GM18870 (cell line): ENCODE measurements around the gene MAML2.

Experiments used
- ATAC-seq: cut with Tn5 transposase; IDR thresholded peaks from one replicate; pipeline ENCODE4 v1.9.1; 2021; ENCODE audit warnings: moderate library complexity; ENCODE audit not compliant: unreplicated experiment

The MAML2 gene

DNA sequence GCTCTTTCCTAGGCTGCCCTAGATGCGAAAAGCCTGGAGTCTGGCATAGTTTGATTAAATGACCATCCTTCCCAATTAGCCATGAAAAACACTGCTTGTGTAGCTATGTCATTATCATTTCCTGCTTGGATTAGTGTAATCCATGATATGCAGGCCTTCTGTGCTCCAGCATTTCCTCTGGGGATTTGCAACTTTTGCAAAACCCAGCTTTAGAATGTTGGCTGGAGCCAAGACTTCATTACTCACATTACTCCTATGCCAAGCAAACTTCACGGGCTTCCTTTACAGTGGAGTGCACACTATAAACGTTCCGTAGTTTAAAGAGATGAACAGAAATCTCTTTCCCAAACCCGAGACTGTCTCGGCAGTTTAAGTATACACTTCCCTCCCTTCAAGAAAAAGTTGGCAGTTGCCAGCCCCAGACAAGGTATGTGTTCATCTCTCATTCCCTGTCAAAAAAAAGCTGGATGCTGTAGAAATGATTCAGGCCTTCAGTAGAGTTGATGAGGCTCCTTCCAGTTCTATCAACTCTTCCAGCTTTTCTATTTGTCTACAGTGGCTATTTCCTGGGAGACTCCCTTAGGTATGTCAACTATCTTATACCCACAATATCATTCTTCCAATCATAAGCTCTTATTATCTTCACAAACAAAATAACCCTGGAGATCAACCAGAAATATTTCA, 180.0 kb downstream of the MAML2 start:
- no peak for ATAC-seq

DNA sequence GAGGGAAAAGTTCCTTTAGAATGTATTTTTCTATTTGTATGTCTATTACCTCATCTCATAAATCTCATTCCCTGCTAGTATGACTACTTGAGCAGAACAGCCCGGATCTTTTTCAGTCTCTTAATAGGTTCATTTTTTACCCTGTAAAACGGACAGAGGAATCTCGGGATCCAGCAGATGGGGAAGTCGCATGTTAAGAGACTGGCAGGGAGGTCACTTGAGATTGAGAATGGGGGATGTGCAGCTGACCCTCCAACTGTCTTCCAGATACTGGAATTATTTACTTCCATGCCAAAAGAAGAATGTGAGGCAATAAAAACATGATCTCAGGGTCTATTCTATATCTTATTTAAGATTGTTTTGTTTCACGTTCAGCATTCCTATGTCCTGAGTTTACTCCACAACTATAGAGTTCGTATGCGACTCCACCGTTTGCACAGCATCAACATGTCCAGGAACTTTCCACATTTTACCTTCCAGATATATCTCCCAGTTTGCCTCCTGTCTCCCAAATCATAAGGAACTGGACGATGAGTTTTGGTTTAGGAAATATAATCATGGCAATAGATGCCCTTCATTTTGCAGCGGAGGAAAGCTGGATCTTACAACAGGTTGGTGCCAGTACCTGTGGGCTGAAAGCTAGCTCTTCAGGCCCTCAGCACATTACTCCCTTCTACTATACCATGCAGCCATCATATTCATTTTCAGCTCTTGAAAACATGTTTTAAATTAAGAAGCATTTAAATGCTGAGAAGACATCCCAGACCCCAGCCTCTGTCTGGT, 181.5 kb downstream of the MAML2 start:
- ATAC-seq = no peak

DNA sequence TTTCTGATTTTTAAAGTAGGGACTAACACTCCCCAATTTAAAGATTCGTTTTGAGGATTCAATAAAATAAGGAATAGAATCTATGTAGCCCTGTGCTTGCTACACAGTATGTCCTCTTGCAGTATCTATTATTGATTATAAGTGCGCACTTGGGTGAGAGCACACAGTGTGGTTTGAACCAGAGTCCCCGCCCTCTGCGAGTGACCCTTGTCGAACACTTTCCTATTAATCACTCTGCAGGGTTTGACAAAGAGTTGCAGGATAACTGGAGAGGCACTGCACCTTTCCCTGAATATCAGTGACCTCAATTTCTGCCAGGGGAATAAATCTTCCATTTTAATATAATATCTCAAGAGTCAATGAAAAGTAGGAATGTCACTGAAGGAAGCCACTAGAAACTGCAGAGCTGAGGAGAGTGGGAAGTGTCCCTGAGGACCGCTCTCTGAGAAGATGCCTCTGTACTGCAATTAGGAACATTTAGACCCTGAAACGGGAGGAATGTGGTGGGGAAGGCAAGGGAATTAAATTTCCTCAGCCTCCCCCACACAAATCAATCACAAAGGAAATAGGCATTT, 182.2 kb downstream of the MAML2 start:
- no peak for ATAC-seq

DNA sequence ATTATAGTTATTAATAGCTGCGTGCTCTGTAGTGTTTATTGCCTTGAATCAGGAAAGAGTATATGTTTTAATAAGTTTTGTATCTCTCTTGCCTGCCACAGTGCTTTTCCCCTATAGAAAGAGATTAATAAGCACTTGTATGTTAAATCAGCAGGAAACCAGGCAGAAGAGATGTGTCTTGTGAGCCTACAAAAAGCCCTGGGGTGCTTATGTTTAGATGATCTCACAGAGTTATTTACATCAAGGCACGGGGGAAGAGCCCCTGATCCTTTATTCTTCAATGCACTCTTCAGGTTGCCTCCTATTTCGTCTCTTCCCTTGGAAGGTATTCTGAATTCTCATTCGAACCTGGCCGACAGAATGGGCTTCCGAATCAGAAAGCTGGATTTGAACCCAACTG, 183.0 kb downstream of the MAML2 start:
- no peak for ATAC-seq

DNA sequence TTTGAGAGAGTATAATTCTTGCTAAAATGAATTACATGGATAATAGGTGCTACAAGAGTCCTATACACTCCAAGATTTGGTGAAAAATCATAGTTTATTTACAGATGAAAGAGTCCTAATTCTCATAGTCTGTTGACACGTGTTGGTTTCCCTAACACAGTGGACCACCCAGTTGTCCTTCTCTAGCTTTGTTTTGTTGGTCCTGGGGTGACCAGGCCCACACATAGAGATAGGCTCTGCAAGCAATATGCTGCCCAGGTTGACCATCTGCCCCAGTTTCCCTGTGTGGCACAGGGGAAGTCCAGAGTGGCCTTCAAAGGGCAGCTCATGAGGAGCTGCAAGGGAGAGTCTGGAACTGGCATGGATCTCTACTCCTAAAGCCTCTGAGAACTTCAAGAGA, 184.9 kb downstream of the MAML2 start:
- no peak for ATAC-seq

DNA sequence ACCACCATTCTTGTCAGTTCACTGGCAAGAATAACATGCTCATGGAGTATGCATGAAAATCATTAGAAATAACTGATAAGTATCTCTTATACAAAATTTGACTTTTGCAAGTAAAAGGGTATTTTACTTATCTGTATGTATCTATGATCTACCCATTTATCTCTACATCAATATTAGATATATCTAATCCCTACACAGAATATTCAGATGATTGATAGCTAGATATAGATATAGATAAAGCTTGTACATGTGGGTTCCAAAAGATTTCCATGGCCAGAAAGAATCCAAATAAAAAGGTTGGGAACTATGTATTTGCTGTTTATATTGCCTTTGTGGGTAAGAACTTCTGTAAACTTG, 185.5 kb downstream of the MAML2 start:
- no peak for ATAC-seq

DNA sequence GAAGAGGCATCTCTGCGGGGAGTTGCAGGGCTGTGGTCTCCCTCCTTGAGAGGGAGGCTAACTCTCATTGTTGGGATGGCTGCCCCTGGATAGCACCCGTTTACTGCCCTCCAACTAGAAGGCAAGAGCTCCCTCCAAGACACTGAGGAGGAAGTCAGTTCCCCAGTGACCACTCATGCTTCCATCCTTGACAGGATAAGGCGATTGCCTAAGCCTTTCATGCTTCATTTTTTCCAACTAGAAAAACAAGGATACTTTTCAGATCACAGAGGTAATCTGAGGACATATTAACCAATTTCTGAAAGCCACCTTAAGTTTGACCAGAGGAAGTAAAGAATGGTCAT, 186.6 kb downstream of the MAML2 start:
- no peak for ATAC-seq

DNA sequence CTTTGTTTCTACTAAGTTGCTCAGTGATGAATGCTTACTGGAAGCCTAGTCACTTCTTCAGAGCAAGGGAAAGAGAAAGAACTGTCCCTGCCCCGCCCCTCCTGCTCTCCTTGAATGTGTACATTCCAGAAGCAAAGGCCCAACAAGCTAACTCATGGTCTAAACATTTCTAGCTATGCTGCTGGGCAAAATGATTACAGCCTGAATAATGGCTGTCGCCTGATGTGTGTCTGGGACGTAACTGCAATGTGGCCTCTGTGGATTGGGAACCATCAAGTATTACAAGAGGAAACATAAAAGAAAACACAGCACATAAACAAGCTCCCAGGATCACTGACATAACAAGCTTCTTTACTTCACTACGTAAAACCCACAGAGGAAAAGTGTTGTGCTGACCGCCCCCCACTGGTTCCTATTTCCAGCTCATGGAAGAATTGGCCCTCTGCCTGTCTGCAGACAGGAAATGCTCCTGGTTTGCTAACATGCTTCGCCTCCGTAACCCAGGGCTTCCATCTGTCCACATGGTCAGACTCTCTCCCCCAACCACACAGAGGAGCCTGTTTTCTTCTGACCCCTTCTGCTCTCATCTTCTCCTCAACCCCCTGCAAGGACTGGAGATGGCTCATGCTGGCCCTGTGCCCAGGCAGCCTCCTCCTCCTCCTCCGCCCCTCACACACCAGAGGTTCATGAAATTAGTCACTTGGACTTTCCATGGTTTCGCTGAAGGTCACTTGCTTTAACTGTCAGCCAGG, 187.2 kb downstream of the MAML2 start:
- ATAC-seq = peak; percentile 68

DNA sequence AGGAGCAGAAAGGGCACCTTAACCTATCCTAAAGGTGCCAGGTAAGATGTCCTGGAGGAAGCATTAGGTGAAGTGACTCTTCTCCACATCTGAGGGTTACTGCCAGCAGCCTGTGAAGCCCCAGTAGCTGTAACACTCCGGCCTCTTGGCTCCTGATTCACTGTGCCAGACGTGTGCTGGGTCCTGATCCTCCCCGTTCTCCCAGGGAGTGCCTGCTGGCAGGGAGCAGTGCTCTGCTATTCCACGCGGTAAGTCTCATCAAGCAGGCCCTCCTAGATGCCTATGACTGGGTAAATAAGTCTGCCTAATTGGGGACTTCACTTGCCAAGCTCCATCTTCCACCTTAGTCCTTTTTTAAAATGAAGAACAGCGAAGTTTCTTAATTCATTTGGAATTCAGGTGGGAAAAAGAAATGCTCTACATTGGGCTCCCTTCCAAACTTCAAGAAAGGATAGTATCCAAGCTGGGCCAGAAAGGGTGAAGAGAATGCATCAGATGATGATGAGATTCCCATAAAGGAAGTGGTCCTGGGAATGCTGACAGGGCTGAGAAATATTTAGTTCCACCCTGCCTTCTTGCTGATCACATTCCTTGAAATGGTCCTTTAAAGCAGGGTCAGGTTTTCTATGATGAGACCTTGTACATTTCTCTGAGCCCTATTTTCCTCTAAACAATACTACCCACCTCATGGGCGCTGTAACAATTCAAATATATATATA, 188.0 kb downstream of the MAML2 start:
- no peak for ATAC-seq

DNA sequence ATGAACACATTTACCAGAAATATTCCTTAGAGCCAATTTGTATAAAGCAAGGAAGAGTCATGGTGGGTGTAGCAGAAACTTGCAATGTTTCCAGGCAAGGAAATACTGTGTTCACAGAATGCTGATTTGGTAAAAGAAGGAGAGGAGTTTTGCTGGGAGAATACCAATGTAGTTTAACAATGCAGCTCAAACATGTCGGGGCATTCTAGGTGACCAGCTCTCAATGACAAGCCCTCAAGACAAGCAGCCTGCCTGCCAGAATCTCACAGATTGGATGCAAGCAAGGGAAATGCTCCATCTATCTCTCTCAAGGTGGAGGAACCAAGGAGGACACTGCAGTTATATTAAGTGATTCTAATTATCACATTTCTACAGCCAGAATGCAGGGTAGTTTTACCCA, 190.4 kb downstream of the MAML2 start:
- ATAC-seq = no peak

DNA sequence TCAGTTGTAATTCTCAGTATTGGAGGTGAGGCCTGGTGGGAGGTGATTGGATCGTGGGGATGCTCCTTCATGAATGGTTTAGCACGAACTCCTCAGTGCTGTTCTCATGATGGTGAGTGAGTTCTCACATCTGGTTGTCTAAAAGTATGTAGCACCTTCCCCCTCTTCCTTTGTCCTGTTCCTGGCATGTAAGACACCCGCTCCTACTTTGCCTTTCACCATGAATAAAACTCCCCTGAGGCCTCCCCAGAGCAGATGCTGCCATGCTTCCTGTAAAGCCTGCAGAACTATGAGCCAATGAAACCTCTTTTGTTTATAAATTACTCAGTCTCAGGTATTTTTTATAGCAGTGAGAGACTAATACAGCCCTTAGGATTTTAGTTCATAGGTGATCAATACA, 191.5 kb downstream of the MAML2 start:
- ATAC-seq = no peak

DNA sequence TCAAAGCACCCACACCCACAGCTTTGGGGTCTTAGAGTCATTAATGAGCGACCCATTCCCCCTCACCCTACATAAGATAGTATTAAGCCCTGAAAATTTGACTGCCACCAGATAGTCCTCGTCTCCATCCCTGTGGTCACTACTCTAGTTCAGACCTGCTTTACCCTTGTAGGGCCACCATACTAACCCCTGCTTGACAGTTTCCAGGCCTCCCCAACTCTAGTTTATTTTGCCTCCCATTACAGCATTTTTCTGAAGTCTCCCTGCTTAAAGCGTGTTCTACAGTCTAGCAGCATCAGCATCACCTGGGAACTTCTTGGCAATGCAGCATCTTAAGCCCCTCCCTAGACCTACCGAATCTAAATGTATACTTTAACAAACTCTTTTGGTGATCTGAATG, 192.4 kb downstream of the MAML2 start:
- ATAC-seq = no peak

DNA sequence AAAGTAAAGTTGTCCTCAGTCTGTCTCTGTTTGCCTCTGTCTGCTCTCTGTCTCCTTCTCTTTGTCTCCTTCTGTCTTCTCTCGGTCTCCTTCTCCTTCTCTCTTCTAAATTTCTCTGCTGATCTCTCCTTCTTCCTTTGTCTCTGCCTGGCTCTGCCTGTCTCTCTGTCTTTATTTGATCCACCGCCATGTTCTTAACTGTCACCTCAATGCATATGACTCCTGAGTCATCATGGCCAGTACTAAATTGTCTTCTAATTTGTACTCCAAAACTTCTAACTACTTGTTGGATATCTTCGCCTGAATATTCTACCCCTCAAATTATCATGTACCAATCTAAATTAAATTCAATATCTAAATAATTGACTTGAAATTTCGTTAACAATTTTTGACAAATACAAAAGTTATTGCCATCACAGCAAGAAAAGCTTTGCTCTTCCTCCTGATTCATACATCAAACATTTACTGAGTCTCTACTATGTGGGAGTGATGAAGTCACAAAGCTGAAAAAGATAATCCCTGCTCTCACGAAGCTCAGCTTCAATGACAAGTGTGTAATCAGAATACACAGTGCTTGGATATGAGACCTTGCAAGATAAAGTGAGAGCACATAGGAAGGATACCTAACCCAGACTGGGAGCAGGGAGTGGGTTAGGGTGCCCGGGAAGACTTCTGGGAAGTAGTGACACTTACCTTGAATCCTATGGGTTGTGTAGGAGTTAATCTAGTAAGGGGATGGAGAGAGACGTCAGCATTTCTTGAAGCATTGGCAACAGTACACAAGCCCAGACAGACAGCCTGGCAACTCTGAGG, 193.0 kb downstream of the MAML2 start:
- ATAC-seq = no peak

DNA sequence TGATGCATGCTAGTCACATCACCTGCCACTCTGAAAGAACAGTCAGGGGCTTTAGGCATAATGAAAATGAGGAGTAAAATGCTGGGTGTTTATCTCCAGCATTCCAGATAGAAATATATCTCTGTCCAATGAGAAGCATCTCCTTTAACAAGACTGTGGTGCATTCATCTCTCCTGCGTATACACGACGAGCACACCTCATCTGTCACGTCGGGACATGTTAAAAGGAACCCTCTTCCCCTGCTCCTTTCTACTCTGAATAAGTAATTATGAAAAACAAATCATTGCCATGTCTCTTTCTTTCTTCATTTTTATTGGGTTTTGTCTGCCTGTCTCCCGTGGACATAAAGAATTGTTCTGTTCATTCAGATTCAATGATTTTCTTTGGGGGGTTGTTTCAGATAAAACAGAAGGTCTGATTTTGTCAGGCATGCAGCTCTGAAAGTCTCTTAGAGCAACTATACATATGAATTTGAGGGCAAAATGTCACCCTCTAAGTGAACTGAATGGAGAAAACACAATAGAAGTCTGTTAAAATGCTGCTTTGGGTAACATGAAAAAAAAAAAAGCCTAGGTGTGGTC, 195.0 kb downstream of the MAML2 start:
- ATAC-seq = no peak

DNA sequence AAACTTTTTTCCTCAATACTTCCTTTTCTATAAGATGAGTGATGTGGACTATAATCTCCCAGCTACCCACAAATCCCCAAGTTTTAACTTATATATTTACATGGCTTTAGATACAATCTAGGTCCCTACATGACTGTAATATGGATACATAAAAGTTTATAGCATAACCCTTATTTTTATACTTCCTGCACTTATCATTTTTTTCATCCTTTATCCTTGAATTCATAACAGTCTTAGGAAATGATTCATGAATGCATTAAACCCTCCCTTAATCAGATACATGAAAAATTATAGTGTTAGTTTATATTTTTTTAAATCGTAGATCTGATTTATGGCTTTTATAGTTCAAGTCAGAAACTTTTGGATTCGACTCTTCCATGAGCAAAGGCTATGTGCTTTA, 195.8 kb downstream of the MAML2 start:
- ATAC-seq = no peak

DNA sequence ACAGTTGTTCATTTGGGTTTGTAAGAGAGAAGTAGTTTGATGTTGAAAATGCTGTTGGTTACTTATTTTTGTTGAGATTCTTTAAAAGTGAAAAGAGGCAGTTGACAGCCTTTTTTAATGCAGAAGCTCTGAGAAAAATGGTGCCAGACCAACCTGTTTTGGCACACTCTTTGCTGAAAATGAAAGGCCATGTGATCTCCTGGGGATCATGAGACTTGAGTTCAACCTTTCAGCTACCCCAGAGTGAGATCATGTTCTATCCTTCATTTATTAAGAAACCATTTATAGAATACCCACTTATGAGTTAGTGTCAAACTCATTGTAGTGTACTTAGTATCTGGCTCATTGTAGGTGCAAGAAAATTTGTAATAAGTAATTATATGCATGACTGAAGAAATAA, 196.2 kb downstream of the MAML2 start:
- ATAC-seq = no peak

DNA sequence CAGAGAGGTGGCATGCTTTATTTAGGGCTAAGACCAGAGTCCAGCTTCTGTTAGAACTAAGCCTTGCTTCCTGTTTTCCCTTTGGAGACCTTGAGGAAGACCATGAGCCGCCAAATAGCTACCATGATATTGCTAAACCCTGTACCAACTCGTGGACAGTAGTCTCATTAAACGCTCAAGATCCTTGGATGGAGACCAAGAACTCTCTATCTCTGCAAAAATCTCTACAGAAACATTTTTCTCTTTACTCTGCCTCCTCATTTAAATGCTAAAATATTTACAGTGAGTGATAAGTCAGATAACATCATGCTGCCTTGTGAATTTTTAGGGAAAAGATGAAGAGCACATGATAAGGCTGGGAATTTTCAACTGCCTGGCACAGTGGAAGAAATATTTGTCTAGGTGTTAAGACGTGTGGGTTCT, 197.8 kb downstream of the MAML2 start:
- ATAC-seq = no peak

DNA sequence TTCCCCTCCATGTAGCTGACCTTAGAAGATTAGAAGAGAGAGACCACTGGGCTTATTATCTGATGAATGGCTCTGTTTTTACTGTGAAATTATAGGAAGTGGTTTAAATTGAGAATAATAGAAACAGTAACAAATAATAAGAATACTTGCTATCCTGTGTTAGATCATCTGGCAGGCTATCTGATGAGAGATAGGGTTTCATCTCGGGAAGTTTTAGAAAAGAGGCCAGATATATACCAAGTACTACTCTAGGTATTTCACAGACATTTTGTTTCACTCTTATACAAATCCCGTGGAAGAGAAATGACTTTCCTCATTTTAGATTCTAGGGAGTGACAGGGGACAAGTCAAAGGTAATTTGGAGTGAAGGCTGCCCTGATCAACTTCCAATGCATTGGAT, 198.4 kb downstream of the MAML2 start:
- ATAC-seq = no peak

DNA sequence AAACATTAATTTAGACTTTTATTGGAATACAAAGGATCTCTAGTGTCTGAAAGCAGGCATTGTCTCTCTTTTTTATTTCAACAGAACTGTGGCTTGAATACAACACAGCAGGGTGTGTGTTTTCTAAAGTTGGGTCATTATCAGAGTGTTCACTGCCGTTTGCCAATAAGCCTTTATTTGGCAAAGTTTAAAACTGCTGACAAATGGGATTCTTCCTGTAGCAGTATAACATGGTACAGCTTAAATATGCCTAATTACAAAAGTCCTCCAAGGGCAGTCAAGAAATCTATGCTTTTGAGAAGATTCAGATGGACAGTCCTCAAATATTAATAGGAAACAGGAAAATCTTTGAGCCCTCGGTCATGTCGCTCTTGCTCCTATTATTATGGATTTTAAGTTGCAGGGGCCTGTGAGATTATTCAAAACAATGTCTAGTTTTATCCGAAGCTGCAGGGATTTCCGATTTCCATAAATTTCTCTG, 199.9 kb downstream of the MAML2 start:
- ATAC-seq = no peak

DNA sequence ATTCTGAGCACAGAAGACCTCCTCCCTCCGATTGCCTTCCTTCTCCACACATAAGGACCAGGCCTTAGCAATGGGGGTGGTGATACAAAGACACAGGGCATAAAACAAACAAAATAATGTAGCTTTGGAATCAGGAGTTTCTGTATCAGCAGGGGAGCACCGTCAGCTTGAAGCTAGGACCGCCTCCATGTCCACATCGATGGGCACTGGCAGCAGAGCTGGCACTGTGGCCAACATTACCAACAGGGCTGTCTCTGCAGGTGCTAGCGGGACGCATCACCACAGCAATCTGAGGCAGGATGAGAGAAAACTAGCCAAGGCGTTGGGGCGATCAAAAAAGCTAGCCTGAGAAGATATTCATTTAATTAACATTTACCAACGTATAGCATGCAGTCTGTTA, 201.4 kb downstream of the MAML2 start:
- no peak for ATAC-seq
